ENCODE results near the gene RXRB. TPM values are rescaled to one million over a fixed set of nuclear protein-coding genes. Genes with fewer than 3 reads are reported as not detected.

RXRB gene
- polyA plus RNA-seq, 2 of the 4 experiments (the other 2 are of a cell fraction), result 15.6 to 20.3 TPM

- no peak for FAIRE-seq
- CTCF ChIA-PET, result no interaction called here
Observed at GRCh38 chr6:33166811-33167210, 33.7 kb downstream of the RXRB start.

GRCh38 chr6:33166363-33166762, 34.1 kb downstream of the RXRB start:
- Histone ChIP-seq H3K4me3 (no peak overlapping the region), H3K4me2 (no peak overlapping the region), H3K9me3 (no peaks in the 10 kb centered on the region), H3K4me1 (peaks cover 7% of the 10 kb centered on the region; the same call in 1 of the 3 replicates), H3K27ac (no peak overlapping the region)
- POLR2A ChIA-PET, result no interaction called here
- CTCF ChIA-PET, result interaction anchor here (2.7 kb wide), 1 partner anchor 82 kb away, joined by 7 read pairs; no protein-coding TSS in a partner anchor
- no peak for FAIRE-seq
- ATAC-seq, result no peak
- no peak for DNase-seq (ENCODE audit: low read depth in 1 of 2, low spot score in 1 of 2)
- 81% methylated on average over 6 of the region's 6 CpGs for WGBS (ENCODE audit: missing lambda C conversion rate)
- TF ChIP-seq CBX2 (IDR thresholded peaks at IDR 0.05; ENCODE audit: borderline replicate concordance, low read depth) (no peak), ZC3H11A (IDR thresholded peaks at IDR 0.05) (no peak), KDM1A (IDR thresholded peaks at IDR 0.05; ENCODE audit: low read depth) (no peak), HOXA7 (CRISPR knock-in tag; IDR thresholded peaks at IDR 0.05) (no peak), JUN (IDR thresholded peaks at IDR 0.05) (no peak), ZSCAN20 (CRISPR knock-in tag; IDR thresholded peaks at IDR 0.05) (no peak), CHD2 (IDR thresholded peaks at IDR 0.05; ENCODE audit: low read length, partially characterized antibody) (no peak)

More at GRCh38 chr6:33166811-33167210, 33.7 kb downstream of the RXRB start:
- H3K4me2 ChIP-seq, result no peak overlapping the region
- no peak overlapping the region for H3K27ac ChIP-seq
- ATAC-seq (no peak), DNase-seq (ENCODE audit: low read depth in 1 of 2, low spot score in 1 of 2) (no peak)
- H3K9me3 ChIP-seq, result no peaks in the 10 kb centered on the region
- peaks cover 7% of the 10 kb centered on the region; the same call in 1 of the 3 replicates for H3K4me1 ChIP-seq
- no peak overlapping the region for H3K4me3 ChIP-seq
- 68% methylated on average over 4 of the region's 7 CpGs for WGBS (ENCODE audit: missing lambda C conversion rate)
- TF ChIP-seq ELK1 (IDR thresholded peaks at IDR 0.05; ENCODE audit: low read depth, low read length) (no peak), BHLHE40 (IDR thresholded peaks at IDR 0.05; ENCODE audit: low read depth, low read length) (no peak), TFCP2L1 (CRISPR knock-in tag; IDR thresholded peaks at IDR 0.05) (no peak), MAFK (IDR thresholded peaks at IDR 0.05; ENCODE audit: partially characterized antibody) (no peak), POLR2AphosphoS2 (conservative IDR thresholded peaks at IDR 0.05; ENCODE audit: low read length) (no peak), NPAS2 (CRISPR knock-in tag; IDR thresholded peaks at IDR 0.05; ENCODE audit: borderline replicate concordance) (no peak), E2F6 (IDR thresholded peaks at IDR 0.05; ENCODE audit: borderline replicate concordance, low read depth) (no peak), HOXB13 (CRISPR knock-in tag; IDR thresholded peaks at IDR 0.05; ENCODE audit: low read depth) (no peak), GATA3 (IDR thresholded peaks at IDR 0.05; ENCODE audit: borderline replicate concordance) (no peak), HES2 (IDR thresholded peaks at IDR 0.05) (no peak), MYC (IDR thresholded peaks at IDR 0.05; ENCODE audit: borderline replicate concordance, low read length) (no peak), ZC3H11A (IDR thresholded peaks at IDR 0.05) (no peak), SMC3 (IDR thresholded peaks at IDR 0.05) (no peak), EHMT2 (IDR thresholded peaks at IDR 0.05; ENCODE audit: low read depth) (no peak)
- POLR2A ChIA-PET, result no interaction called here

- DNase-seq (ENCODE audit: low read depth in 1 of 2, low spot score in 1 of 2), result no peak
- CTCF ChIA-PET, result interaction anchor here (0.7 to 2.7 kb wide), 3 partner anchors 11 to 180 kb away, joined by 3 to 7 read pairs (median 3); no protein-coding TSS in a partner anchor
Observed at GRCh38 chr6:33165581-33166258, 34.7 kb downstream of the RXRB start.

More at GRCh38 chr6:33165581-33166258, 34.7 kb downstream of the RXRB start:
- Histone ChIP-seq H3K27ac (no peak overlapping the region), H3K4me2 (no peak overlapping the region), H3K4me3 (no peak overlapping the region), H3K4me1 (peaks cover 13% of the 10 kb centered on the region; the same call in 2 of the 3 replicates), H3K9me3 (no peaks in the 10 kb centered on the region)
- FAIRE-seq, result no peak
- 63% methylated on average over 4 of the region's 17 CpGs for WGBS (ENCODE audit: missing lambda C conversion rate)
- ATAC-seq, result no peak
- TF ChIP-seq CHD2 (IDR thresholded peaks at IDR 0.05; ENCODE audit: low read length, partially characterized antibody) (no peak), KDM5A (IDR thresholded peaks at IDR 0.05) (no peak), TP53 (CRISPR knock-in tag; IDR thresholded peaks at IDR 0.05) (no peak), JUN (IDR thresholded peaks at IDR 0.05) (no peak), HEYL (CRISPR knock-in tag; IDR thresholded peaks at IDR 0.05) (no peak), POLR2AphosphoS2 (conservative IDR thresholded peaks at IDR 0.05; ENCODE audit: low read length) (no peak), ELK1 (IDR thresholded peaks at IDR 0.05; ENCODE audit: low read depth, low read length) (no peak), RAD21 (conservative IDR thresholded peaks at IDR 0.05 in 1 of 2, IDR thresholded peaks at IDR 0.05 in 1 of 2) (no peak), POLR2A (IDR thresholded peaks at IDR 0.05; ENCODE audit: low read length) (no peak), HDAC2 (IDR thresholded peaks at IDR 0.05) (no peak)
- POLR2A ChIA-PET, result no interaction called here

All from A549 (cell line).